ENCODE data around the gene CTU2. TPM values are rescaled to one million over a fixed set of nuclear protein-coding genes. Genes with fewer than 3 reads are reported as not detected.

CTU2 gene
- total and polyA plus RNA-seq, 9 of the 15 experiments (the other 6 are each of a cell fraction or from before 2014, with no cell fraction given), result 1.3 to 105 (median 23.2) TPM

DNA sequence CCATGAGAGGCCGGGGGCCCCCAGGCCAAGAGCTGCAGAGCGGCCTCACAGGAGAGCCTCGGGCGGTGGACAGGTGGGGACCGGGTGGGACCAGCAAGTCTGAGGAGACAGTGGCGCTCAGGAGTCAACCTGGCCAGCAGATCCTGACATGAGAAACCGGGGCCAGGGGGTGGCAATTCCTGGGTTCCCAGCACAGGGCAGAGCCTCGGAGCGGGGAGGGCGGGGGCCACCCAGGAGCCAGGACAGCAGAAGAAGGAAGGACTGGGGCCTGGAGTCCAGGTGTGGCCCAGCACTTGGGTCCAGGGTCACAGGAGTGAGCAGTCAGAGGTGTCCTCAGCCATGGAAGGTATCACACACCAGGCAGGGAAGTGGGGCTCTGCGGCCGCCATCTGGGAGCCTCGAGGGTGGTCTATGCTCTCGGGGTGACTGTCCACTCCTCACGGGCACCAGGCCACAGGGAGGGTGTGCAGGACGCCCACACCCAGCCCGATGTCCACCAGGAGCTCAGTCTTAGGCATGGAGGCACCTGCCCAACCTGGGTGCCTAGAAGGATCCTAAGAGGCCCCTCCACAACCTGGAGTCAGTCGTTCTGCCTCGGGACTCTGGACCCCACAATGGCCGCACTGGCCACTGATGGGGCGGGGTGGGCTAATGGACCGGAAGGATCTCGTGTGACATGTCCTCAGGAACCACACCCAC is 49.6 kb downstream of the CTU2 start:
- CTCF ChIA-PET (ENCODE audit: low intra/inter-chr PET ratio), result interaction anchor here (1.2 kb wide), 1 partner anchor 29 kb away, joined by 5 read pairs; the partner anchor contains the start of gene PIEZO1
- DNase-seq (ENCODE audit: extremely low read depth in 1 of 4, low spot score in 3 of 4) (no peak), FAIRE-seq (no peak), ATAC-seq (no peak)
- in situ Hi-C loops (cut with MboI), result no loop called here
- H2AFZ ChIP-seq (ENCODE audit: low read depth, low read length), result no peak overlapping the region
- H3K9ac ChIP-seq (ENCODE audit: insufficient read depth in 1 of 2, low read depth in 2 of 2, low read length in 2 of 2), result peak overlapping the region in 1 of 2 experiments; percentile 73; a peak in 1 of 4 replicates
- H3K9me3 ChIP-seq (replicated peaks; ENCODE audit: control insufficient read depth, insufficient read depth, low read depth, low read length), result no peaks in the 10 kb centered on the region
- H3K79me2 ChIP-seq (ENCODE audit: control insufficient read depth, insufficient read depth, low read length), result peaks cover 93% of the 10 kb centered on the region
- peaks cover 29% of the 10 kb centered on the region for H3K9me1 ChIP-seq (ENCODE audit: control insufficient read depth, insufficient read depth, low read length)
- BruUV-seq (replicated peaks), result no TSS peak
- H3K4me3 ChIP-seq, result no peak overlapping the region
- 90% methylated on average over 22 of the region's 23 CpGs for WGBS (ENCODE audit: insufficient coverage, low coverage, missing lambda C conversion rate)
- H3K27ac ChIP-seq (ENCODE audit: extremely low read depth, low read depth, low read length), result no peak overlapping the region
- POLR2A ChIA-PET, result interaction anchor here (2.7 to 8.9 kb wide), 2 partner anchors 8 to 15 kb away, joined by 11 to 102 read pairs; no protein-coding TSS in a partner anchor
- no peaks in the 10 kb centered on the region for H3K27me3 ChIP-seq (ENCODE audit: control insufficient read depth in 2 of 2, insufficient read depth in 2 of 2, low read length in 2 of 2)
- intact Hi-C loops (cut with micrococcal nuclease), result no loop called here
- peaks cover 92% of the 10 kb centered on the region; the same call in 2 of the 3 replicates for H3K36me3 ChIP-seq (ENCODE audit: control insufficient read depth, insufficient read depth, low read length)
- peaks cover 70% of the 10 kb centered on the region for H4K20me1 ChIP-seq (replicated peaks; ENCODE audit: control insufficient read depth, insufficient read depth, low read length)
- TF ChIP-seq, protein P1, sequence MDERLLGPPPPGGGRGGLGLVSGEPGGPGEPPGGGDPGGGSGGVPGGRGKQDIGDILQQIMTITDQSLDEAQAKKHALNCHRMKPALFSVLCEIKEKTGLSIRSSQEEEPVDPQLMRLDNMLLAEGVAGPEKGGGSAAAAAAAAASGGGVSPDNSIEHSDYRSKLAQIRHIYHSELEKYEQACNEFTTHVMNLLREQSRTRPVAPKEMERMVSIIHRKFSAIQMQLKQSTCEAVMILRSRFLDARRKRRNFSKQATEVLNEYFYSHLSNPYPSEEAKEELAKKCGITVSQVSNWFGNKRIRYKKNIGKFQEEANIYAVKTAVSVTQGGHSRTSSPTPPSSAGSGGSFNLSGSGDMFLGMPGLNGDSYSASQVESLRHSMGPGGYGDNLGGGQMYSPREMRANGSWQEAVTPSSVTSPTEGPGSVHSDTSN (CRISPR knock-in tag; IDR thresholded peaks at IDR 0.05; ENCODE audit: low read depth), result no peak
- TF ChIP-seq, protein P1 (tag; conservative IDR thresholded peaks at IDR 0.05; ENCODE audit: low read depth), result no peak
- TF ChIP-seq GABPB2 (CRISPR knock-in tag; conservative IDR thresholded peaks at IDR 0.05) (no peak), GATAD2A (IDR thresholded peaks at IDR 0.05) (no peak), GTF2A2 (tag; IDR thresholded peaks at IDR 0.05) (no peak), ZNF23 (CRISPR knock-in tag; IDR thresholded peaks at IDR 0.05) (no peak), THRAP3 (IDR thresholded peaks at IDR 0.05; ENCODE audit: borderline replicate concordance) (no peak), FOS (IDR thresholded peaks at IDR 0.05; ENCODE audit: extremely low read depth, insufficient read length) (no peak), TSC22D4 (tag; IDR thresholded peaks at IDR 0.05) (no peak), JUNB (CRISPR knock-in tag; conservative IDR thresholded peaks at IDR 0.05) (no peak), BRD9 (IDR thresholded peaks at IDR 0.05; ENCODE audit: low read depth, partially characterized antibody) (no peak), TARDBP (IDR thresholded peaks at IDR 0.05) (no peak), PHB (CRISPR knock-in tag; IDR thresholded peaks at IDR 0.05) (no peak), ILK (tag; IDR thresholded peaks at IDR 0.05; ENCODE audit: borderline replicate concordance, low read depth) (no peak), BRD4 (IDR thresholded peaks at IDR 0.05) (no peak)
- TF ChIP-seq, protein P2, sequence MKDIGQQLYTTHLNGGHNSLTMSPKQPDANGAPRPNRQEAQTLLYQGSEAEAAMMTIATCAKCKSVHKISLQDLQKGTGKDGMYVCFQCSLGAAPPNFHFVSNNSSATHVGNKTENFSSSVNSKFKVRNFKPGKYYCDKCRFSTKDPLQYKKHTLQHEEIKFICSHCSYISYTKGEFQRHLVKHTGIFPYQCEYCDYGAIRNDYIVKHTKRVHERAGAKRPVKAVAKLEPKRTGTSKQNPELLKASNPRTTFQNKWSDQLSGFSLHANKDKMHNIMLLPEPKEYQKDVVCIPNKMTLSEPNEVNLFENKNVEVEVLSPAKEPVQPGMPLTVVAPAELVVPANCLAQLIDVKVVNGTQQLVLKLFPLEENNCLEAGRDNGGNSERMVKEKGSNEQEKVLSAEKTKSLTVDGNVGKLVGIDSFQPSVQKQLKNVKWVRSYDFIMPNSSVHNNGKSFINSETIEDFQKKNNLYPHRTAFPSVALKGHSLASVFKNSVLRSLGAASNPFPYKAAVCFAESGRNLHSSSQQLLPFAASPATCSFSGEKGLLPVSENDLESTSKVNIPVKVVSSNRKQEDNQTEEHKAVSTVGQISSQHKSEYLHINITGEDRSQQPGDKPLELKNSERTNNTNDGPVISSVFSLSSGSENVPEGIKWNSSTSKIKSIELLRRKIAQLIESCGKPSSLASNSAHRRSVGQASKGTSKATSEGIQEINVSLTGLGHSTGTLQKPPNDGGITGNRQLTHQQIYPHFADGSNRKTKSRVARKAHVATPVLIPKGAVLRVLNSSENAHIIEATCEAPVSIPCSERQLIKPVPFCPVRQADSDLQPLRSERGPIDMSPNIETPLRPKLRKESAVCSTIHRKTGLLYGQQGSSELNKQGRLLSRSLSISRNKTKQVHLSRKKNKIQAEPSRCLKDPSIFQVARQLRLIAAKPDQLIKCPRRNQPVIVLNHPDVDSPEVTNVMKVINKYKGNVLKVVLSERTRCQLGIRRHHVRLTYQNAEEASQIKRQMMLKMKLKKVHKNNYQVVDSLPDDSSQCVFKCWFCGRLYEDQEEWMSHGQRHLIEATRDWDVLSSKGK (CRISPR knock-in tag; IDR thresholded peaks at IDR 0.05), result no peak
- TF ChIP-seq, protein P3, sequence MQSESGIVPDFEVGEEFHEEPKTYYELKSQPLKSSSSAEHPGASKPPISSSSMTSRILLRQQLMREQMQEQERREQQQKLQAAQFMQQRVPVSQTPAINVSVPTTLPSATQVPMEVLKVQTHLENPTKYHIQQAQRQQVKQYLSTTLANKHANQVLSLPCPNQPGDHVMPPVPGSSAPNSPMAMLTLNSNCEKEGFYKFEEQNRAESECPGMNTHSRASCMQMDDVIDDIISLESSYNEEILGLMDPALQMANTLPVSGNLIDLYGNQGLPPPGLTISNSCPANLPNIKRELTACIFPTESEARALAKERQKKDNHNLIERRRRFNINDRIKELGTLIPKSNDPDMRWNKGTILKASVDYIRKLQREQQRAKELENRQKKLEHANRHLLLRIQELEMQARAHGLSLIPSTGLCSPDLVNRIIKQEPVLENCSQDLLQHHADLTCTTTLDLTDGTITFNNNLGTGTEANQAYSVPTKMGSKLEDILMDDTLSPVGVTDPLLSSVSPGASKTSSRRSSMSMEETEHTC (IDR thresholded peaks at IDR 0.05), result no peak
- no peak overlapping the region for H3K4me2 ChIP-seq (ENCODE audit: insufficient read depth, low read length)
- peaks cover 13 to 86% of the 10 kb centered on the region in 2 experiments; a peak in 4 of 5 replicates for H3K4me1 ChIP-seq (replicated peaks in 1 of 2; ENCODE audit: control insufficient read depth in 2 of 2, insufficient read depth in 2 of 2, low read length in 2 of 2)
